HG02840 (cell line): ENCODE data around the gene RNF149.
"Not testable (repeated sequence)": the region's sequence is repeated elsewhere in the genome, so short reads cannot be mapped to it uniquely, and the experiment has no call there.

Experiments
- ATAC-seq: cut with Tn5 transposase; IDR thresholded peaks from one replicate; pipeline ENCODE4 v1.9.1; 2021; ENCODE audit warnings: mild to moderate bottlenecking, moderate library complexity, moderate number of reproducible peaks; ENCODE audit not compliant: unreplicated experiment, low FRiP score

RNF149 gene

DNA sequence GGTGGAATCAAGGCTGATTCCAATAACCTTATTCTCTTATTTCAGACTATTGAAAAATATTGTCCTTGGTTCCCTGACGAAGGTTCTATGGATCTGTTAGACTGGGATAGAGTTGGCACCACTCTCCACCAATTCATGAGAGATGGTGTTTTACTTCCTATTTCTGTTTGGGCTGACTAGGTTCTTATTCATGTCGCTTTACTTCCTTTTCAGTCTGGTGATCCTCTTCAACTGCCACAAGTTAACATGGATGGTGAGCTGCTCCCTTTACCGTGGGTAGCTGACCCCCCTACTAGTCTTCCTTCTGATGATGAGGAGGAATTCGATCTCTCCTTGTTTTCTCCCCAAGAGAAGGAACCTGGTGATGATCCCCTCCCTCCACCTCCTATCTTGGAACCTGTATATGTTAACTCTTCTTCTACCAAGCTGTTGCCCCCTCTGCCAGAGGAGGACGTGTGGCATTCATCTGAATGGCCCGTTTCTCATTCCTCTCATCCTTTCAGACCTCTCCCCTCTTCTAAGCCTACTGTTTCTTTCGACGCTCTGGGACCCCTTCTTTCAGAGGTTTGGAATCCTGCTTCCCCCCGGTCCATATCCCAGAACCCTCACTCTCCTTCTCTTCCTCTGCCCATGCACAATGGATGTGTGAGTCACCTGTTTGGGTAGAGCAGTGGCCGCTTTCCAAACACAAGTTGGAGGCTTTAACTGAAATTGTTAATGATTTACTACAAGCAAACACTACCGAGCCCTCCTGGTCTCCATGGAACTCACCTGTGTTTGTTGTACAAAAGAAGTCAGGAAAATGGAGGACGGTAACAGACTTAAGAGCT, 69.4 kb downstream of the RNF149 start:
- no peak for ATAC-seq

DNA sequence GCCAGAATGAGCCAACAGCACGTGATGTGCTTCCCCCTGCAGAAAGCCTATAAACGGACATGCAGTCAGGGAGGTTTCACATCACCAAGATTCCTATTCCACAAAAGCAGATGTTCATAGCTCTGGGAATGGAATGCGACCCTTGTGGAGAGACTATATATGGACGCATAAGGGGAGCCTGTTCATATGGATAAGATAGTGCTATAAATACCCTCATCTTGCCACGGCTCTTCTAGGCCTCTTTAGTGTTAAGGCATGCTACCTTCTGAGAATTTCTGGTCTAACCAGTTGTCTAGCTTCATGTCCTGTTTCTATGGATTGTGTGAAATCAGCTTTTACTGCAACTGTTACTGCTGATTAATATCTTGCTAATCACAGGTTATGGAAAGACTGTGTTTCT, 70.6 kb downstream of the RNF149 start:
- not testable (repeated sequence) for ATAC-seq

DNA sequence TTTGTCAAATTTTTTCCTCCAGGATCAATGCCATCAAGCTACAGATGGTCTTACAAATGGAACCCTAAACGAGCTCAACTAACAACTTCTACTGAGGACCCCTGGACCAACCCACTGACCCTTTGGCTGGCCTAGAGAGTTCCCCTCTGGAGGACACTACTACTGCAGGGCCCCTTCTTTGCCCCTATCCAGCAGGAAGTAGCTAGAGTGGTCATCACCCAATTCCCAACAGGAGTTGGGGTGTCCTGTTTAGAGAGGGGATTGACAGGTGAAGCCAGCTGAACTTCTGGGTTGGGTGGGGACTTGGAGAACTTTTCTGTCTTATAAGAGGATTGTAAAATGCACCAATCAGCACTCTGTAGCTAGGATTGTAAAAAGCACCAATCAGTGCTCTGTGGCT, 72.5 kb downstream of the RNF149 start:
- ATAC-seq = not testable (repeated sequence)

DNA sequence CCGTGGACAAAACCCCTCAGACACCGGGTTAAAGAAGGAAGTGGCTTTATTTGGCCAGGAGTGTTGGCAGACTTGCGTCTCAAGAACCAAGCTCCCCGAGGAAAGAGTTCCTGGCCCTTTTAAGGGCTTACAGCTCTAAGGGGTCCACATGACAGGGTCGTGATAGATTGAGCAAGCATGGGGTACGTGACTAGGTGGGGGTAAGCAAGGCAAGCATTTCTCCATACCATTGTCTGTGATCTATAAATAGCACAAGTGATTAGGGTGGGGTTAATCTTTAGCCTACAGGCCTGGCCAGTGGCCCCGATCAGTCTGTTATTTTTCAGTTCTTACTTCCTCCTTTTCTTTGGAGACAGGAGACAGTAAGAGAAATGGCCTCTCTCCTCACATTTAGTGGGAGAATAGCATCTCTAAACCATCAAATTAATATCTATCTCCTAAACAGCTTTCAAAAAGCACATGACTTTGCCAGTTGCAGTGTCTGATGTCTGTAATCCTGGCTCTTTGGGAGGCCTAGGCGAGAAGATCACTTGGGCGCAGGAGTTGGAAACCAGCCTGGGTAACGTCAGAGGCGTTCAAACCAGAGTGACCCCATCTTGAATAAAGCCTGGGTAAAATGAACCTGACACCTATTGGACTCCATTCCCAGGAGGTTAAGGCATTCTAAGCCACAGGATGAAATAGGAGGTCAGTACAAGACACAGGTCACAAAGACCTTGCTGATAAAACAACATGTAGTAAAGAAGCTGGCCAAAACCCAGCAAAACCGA, 74.1 kb downstream of the RNF149 start:
- no peak for ATAC-seq

DNA sequence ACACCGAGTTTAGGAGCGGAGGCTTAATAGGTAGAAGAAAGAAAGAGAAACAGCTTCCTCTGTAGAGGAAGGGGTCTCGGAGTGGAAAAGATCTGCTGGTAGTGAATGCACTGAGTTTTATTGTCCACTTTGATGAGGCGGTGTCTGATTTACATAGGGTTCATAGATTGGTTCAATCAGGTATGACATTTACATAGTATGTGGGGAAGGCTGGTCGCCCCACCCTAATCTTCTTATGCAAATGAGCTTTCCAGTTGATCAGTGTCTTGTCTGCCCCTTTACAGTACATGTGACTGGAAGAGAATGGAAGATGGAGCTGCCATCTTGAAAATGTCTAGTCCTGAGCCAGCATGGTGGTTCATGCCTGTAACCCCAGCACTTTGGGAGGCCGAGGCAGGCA, 75.7 kb downstream of the RNF149 start:
- ATAC-seq = no peak

DNA sequence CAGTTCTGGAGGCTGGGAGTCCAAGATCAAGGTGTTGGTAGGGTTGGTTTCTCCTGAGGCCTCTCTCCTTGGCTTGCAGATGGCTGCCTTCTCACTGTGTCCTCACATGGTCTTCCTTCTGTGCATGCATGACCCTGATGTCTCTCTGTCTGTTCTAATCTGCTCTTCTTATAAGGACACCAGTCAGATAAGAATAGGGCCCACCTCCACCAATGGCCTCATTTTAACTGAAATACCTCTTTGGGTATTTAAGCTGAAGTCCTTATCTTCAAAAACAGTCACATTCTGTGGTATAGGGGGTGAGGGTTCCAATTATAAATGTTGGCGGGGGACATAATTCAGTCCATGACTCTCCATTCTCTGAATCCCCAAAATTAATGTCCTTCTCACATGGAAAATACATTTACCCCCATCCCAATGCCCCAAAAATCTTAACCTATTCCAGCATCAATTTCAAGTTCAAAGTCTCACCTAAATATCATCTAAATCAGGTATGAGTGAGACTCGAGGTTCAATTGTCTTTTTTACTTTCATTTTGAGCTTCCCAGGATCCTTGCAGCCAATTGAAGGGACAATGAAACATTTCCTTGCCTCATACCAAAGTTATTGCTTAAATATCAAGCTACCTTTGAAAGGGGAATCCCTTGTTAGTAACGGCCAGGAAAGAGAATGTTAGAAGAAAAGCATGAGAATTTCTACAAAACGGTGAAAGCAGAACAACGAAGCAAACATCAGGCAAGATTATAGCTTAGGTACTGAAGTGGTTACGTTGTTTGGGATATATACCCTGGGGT, 76.4 kb downstream of the RNF149 start:
- no peak for ATAC-seq

DNA sequence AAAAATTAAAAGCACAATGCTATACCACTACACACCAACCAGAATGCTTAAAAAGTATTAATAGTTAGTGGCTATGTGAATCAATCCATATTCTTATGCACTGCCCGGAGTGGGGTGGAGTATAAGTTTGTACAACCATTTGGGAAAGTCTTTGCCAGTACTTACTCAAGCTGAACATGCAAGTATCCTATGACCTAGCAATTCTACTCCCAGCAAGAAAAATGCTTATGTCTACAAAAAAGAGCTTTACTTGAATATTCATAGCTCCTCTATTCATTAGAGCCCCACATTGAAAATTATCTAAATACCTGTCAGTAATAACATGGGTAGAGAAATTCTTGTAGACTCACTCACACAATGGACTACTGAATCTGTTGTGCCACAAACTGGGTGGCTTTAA, 77.3 kb downstream of the RNF149 start:
- ATAC-seq = no peak

DNA sequence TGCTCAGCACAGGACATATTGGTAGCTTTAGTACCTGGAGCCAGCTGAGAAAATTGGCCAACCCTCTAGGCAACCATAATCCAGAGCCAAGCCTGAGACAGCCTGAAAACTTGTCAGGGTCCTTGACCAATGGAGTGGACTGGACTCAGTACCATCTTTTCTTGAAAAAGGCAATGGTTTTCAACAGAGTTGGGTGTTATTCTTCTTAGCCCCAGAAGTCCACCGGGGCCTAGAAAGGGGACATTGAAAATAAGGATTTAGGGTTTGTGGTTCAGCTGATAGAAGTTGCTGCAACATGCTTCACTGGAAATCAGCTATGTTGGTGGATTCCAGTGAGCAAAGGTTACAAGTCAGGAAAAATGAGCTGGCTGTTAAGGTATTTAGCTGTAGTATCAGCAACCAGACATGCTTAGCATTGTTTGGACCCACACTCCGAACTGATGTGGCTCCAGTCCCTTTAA, 77.9 kb downstream of the RNF149 start:
- ATAC-seq = no peak
